HG02623 (cell line): ENCODE results near the gene AMBP.
"Not testable (repeated sequence)": the region's sequence is repeated elsewhere in the genome, so short reads cannot be mapped to it uniquely, and the experiment has no call there.

Source experiments
- ATAC-seq: cut with Tn5 transposase; IDR thresholded peaks from one replicate; pipeline ENCODE4 v1.9.1; 2021; ENCODE audit warnings: moderate library complexity; ENCODE audit not compliant: unreplicated experiment

The AMBP gene

DNA sequence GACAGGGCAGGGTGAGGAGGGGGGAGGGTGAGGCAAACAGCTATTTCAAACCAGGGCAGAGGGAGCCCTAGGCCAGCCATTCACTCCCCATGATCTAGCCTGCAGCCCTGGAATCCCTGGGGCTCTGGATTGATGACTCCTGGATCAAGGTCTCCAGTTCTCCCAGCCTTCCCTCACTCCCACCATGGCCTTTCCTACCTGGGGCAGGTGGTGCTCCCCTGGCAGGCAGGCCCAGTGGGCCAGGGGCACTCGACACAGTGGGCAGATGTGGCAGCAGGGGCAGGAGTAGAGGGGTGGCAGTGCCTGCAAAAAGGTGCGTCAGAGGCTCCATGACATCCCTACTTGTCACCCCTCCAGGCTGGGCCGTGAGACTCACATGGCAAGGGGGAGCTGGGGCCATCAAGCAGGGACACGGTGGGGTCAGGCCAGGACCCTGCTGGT is 15.0 kb upstream of the AMBP start:
- ATAC-seq = no peak

DNA sequence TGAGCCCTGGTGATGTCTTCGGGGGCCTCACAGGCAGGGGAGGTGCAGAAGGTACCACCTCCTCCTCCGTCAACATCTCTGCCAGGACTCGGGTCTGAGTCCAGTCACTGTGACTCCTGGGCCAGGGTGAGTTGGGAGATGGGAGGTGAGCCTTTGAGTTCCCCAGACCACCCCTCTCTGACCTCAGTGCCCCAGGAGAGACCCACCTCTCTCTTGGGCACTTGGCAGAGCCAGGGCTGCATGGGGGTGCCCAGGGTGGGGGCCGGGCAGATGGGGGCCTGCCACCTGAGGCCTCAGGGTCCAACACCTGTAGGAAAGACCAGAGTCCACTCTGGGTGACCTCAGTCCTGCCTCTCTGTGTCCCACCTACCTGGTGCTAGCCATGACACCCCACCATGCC is 14.2 kb upstream of the AMBP start:
- ATAC-seq = no peak

DNA sequence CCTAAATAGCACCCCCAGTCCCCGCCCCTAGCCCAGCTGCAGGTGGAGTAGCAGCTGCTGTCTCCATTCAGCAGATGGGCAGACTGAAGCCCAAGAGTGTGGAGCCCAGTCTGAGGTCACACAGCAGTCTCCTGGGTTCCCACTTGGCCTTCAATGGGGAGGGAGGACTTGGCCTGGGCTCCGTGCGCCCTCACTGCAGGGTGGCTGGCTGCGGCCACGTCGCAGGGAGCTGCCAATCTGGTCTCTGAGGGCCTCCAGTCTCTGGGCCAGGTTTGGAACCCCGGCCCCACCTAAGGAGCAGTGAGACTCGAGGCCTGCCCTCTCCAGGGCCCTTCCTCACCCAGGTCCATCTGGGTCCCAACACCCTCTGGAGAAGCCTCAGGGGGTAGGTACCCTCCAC is 13.6 kb upstream of the AMBP start:
- ATAC-seq = no peak

GRCh38 chr9:114090798-114091197 is 12.7 kb upstream of the AMBP start:
- no peak for ATAC-seq

DNA sequence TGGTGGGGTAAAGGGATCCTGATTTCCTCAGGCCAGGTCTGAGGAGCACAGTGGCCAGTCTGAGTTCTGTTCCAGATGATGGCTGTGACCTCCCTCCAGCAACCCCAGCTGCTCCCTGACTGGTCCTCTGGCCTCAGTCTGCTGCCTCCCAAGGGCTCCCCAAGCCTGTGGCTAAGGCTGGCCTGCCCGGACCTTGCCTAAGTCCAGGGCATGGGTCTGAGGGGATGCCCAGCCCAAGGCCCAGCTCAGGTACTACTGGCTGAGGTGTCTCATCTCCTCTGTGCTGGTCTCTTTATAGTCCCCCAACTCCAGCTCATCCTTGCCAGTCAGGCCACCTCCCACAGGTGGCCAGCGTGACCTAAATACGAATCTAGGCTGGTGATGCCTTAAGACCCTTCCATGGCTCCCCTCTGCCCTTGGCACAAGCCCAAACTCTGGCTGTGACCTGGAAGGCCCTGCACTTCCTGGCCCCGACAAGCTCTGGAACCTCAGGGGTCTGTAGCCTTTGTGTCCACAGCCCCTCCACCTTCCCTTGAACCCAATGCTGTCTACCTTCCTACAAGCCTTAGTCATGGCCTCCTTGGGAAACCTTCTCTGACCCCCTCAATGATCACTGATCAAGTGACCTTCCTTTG is 11.2 kb upstream of the AMBP start:
- ATAC-seq = no peak

- ATAC-seq = no peak
Observed at GRCh38 chr9:114088571-114089170, 10.6 kb upstream of the AMBP start.

DNA sequence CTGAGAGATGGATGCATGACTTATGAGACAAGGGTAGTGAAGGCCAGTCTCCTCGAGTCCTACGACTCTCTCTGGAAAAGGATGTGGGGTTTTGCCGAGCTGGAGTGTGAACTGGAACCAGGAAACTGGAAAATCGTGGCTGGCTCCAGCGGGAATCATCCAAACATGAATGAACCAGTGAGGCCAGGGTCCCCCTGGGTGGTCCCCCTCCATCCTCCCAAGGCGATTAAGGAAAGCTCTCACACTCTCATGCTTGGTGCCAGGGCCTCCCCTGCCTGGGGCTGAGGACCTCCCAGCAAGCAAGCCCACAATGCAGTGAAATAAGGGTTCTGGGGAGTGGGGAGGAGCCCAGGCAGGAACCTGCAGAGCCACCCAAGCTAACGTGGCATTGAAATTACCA is 9.6 kb upstream of the AMBP start:
- ATAC-seq = no peak

GRCh38 chr9:114086607-114087006 is 8.5 kb upstream of the AMBP start:
- ATAC-seq = no peak

- ATAC-seq = no peak
Observed at GRCh38 chr9:114086009-114086408, 7.9 kb upstream of the AMBP start.

GRCh38 chr9:114085387-114085789 is 7.3 kb upstream of the AMBP start:
- ATAC-seq = no peak

- no peak for ATAC-seq
Observed at GRCh38 chr9:114084282-114085073, 6.4 kb upstream of the AMBP start.

GRCh38 chr9:114083666-114084065 is 5.6 kb upstream of the AMBP start:
- no peak for ATAC-seq

DNA sequence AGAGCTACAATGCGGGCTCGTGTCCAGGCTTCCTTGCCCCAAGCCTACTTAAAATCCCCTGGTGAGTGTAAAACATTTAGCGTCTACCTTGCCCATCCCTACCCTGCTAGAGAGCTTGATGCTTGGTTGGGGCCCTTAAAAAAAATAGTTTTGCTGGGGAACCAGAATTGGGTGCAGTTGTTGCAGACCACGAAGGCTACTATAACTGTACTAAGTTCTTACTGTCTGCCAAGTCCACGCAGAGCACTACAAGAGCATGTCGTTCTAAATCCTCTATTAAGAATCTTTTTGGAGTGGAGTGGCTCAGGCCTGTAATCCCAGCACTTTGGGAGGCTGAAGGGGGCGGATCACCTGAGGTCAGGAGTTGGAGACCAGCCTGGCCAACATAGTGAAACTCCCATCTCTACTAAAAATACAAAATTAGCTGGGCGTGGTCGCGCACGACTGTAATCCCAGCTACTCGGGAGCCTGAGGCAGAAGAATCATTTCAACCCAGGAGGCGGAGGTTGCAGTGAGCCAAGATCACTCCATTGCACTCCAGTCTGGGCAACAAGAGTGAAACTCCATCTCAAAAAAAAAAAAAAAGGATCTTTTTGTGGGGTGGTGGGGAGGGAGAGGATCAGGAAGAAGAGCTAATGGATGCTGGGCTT is 4.8 kb upstream of the AMBP start:
- not testable (repeated sequence) for ATAC-seq

- peak; percentile 84 for ATAC-seq
Observed at GRCh38 chr9:114082017-114082762, 4.1 kb upstream of the AMBP start.

GRCh38 chr9:114081441-114082016 is 3.4 kb upstream of the AMBP start:
- ATAC-seq = no peak

DNA sequence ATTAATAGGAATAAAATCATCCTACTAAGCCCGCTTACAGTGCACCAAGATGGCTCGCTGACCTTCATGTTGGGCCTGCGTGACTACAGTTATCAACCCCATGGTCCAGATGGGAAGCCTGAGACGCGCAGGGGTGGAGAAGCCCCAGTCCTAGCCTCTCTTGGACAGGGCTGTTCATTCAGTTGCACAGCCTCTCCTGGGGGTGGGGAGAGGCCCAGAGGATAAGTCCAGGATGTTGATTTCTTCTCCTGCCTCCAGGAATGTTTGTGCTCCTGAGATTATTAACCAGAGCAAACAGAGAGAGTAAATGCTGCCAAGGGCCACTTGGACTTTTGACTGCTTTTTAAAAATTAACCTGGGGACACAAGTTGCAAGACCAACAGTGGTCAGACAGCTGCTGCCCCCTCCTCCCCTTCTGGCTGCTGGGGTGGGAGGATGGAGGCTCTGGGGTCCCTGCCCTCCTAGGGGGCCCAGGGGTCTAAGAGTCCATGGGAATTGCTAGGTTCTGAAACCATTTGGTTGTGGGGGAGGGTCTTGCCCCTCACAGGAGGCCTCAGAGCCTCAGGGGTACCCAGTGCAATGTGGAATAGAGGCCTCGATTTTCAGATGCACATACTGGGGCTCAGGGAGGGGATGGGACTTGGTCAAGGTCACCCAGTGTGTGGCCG is 2.8 kb upstream of the AMBP start:
- ATAC-seq = no peak

DNA sequence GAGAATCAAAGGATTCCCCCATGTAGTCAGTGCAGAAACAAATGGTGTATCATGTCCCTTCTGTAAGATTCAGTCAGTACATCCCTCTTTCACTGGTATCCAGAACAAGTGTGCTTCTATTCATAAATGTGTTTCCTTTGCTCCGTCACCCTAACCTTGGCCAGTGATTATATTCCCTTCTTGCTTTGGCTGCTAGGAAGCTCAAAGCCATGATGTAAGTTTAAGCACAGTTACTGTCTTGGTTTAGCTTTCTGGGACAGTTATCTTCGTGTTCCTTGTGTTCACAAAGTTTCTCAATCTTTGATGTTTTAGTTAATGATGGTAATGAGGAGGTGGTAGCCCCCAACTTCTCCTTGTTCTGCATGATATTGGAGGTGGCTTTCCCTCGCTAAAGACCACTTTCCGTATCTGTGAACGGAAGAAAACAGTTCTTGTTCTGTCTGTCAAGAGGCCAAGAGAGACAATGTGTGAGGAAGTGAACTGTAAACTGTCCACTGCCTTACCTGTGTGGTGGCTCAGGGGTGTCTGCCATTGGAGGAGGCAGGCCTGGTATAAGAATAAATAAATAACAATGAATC is 2.2 kb upstream of the AMBP start:
- no peak for ATAC-seq

- no peak for ATAC-seq
Observed at GRCh38 chr9:114078781-114079156, 669 bp upstream of the AMBP start.

GRCh38 chr9:114077162-114077837 is 800 bp downstream of the AMBP start:
- no peak for ATAC-seq
